GM21619 (cell line): Measurements from ENCODE around the gene CILP2.

Source experiments
- ATAC-seq: cut with Tn5 transposase; IDR thresholded peaks from one replicate; pipeline ENCODE4 v1.9.1; 2021; ENCODE audit not compliant: unreplicated experiment

The CILP2 gene

DNA sequence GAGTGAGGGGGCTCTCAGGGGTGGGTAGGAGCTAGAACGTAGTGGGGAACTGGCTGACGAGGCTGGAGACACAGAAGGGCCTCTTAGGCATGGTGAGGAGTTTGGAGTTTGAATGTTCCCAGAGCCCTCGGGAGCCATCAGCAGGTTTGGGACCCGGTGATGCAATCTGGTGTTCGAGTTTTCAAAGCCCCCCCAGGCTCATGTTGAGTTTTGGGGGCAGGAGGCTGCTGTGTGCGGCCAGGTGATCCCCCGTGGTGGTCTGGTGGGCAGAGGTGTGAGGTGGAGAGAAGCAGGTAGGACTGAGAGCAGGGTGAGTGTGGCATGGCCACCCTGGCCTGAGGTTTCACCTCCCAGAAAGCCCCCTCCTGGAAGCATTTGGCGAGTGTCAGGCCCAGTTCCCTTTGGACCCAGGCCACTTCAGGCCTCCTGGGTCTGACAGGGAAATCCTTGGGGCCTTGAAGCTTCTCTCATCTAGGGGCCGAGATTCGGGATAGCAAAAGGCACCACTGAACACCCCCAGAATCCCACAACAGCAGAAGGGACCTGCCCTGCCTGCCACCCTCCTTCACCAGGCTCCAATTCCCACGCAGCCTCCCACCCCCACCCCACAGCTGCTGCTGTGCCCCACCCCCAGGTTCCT lies 8.2 kb upstream of the CILP2 start:
- ATAC-seq, result no peak

DNA sequence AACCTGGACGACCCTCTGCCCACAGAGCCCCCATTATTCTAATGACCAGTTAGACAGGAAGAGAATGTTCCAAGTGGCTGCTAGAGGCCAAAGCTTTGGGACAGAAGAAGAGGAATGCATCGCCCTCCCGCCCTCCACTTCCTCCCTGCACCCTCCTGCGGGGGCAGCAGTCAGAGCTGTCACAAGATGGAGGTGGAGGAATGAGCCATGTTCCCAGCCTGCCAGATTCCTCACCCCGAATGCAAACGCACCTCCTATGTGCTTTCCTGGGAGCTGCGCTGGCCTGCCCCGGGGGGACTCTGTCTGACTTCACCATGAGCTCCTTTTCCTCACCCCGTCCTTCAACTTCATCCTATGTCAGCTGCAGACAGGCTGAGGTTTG lies 7.7 kb upstream of the CILP2 start:
- ATAC-seq, result no peak

DNA sequence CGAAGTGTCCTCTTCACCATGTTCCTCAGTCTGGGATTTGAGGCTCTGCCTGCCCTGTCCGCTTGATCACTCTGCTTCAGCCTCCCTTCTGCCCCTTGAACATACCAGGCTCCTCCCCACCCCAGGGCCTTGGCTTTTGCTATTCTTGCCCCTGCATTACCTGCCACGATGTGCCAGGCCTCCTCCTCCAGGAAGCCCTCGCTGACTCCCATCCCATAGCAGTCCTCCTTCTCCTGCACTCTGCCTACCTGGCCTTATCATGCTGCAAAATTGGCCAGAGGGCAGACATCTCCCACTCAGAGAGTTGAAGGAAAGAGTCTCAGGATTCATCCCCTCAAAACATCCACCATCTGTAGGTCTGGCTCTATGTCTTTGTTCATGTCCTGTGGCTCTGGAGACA lies 7.2 kb upstream of the CILP2 start:
- no peak for ATAC-seq

DNA sequence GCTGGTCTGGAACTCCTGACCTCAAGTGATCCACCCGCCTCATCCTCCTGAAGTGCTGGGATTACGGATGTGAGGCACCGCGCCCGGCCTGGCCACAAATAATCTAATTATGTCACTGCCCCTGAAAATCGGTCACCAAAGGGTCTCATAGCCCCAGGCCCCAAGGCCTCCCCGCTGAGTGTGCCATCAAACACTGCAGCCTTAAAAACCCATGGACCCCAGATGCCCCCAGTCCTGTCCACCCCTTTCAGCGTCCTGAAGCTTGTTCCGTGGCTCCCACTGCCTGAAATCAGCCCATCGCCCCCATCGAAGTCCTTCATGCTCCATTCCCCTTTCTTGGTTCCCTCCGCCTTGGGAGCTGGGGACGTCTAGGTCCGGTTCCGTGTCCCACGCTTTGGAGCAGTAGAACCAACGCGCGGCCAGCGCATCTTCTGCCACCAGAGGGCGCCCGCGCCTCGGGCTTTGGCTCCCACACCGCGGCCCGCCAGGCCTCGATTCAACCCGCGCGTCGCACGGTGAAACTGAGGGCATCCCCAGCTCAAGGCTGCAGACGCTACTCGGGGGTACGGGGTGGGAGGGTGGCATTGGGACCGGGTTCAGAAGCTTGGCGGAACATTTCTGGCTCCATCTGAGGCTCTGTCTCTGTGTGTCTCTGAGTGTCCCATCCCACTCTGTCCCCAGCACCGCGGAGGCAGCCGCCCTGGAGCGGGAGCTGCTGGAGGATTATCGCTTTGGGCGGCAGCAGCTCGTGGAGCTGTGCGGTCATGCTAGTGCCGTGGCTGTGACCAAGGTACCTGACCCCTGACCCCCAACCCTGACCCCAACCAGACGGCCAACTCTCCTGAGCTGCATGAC lies 5.9 kb upstream of the CILP2 start:
- ATAC-seq, result peak; percentile 52

DNA sequence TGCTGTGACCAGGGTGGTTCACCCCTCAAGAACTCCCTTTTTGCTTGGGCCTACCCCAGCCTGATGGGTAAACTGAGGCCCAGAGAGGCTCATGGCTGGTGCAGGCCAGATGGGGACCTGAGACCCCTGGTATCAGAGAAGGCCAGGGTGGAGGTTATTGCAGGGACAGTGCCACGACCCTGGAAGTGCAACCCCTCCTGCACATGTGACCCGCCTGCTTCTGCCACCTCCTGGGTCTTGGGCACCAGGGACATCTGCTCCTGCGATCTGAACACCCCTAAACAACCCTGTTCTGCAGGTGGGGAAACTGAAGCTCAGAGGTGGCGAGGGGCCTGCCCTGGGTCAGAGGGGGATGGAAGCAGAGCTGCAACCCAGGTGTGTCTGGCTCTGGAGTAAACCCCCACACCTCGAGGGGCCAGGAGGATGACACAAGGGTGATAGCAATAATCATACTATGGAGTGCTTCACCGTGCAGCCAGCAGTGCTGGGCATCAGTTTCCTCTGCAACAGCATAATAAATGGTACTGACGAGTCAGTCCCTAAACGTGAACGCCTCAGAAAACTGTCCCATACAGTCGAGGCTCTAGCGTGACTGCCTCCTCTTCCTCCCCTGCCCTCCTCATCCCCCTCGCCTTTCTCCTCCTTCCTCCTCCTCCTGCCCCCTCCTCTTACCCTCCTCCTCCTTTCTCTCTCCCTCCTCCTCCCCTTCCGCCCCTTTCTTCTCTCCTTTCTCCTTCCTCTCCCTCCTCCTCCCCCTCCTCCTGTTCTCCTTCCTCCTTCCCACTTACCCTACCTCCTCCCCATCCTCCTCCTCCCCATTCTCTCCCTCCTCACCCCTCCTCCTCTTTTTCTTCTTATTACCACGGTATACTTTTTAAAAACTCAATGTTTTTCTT lies 5.0 kb upstream of the CILP2 start:
- no peak for ATAC-seq

DNA sequence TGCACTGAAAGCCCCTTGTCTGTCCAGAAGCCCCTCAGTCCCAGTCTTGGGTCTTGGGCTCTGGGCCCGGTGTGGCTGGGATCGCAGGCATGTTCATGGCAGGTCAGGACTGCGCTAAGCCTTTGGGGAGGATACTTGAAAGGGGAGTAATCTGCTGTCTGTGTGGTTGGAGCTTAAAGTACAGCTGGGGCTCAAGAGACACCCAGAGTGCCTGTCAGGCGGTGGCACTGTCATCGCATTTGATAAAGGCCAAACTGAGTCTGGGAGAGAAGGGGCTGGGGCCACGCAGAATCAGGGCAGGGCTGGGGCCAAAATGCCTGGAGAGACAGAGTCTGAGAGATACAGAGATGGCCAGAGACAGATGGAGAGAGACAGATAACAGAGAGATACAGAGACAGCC lies 4.2 kb upstream of the CILP2 start:
- ATAC-seq, result no peak

DNA sequence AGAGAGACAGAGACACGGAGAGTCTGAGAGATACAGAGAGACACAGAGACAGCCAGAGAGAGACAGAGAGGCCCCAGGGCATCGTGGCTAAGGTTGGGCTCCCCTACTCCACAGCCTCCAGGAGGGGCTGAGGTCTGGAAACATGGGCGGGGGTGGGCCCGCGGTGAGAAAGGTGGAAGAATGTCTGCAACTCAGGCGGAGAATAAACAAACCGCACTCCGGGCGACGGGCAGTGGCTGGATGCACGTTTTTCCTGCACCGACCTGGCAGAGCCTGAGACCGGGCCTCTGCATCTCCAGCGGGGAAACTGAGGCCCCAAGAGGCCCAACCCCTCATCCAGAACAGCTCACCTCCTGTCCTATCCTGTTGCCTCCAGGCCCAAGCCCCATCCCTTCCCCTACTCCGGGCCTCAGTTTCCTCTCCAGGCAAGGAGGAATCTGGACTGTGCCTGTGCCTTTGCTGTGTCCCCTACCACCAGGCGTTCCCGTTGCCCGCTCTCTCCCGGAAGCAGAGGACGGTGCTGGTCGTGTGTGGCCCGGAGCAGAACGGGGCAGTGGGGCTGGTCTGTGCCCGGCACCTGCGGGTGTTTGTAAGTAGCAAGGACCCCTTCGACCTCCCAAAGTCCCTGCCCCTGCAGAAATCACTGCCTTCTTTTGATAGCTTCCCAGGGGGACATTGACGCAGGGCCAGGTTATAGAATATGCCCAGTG lies 3.4 kb upstream of the CILP2 start:
- ATAC-seq, result no peak

DNA sequence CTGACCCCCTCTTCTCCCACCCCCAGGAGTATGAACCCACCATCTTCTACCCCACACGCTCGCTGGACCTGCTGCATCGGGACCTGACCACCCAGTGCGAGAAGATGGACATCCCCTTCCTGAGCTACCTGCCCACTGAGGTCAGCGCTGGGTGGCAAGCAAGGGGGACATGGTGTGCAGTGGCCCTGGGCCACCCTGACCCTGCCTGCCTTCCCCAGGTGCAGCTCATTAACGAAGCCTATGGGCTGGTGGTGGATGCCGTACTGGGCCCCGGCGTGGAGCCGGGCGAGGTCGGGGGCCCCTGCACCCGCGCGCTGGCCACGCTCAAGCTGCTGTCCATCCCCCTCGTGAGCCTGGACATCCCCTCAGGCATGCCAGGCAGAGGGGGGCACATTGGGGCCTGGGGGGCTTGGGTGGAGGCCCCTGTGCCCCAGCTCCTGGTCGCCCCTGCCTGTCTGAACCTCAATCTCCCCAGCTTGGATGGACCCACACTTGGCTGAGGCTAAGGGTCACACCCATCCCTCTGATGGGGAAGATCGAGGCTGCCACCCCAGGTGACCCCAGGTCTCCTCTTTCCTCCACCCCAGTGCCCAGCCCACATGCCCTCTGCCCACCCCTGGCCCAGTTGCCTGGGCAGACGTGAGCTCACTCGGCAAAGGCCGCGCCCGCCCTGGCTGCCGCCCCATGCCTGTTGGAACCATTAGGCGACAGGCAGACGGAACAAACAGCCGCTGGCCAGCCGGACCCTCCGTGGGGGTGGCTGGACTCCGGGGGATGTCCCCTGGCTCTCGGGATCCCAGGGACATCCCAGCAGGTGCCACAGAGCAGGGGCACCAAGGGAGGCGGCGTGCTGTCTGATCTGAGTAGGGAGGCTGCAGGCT lies 2.5 kb upstream of the CILP2 start:
- ATAC-seq, result no peak

DNA sequence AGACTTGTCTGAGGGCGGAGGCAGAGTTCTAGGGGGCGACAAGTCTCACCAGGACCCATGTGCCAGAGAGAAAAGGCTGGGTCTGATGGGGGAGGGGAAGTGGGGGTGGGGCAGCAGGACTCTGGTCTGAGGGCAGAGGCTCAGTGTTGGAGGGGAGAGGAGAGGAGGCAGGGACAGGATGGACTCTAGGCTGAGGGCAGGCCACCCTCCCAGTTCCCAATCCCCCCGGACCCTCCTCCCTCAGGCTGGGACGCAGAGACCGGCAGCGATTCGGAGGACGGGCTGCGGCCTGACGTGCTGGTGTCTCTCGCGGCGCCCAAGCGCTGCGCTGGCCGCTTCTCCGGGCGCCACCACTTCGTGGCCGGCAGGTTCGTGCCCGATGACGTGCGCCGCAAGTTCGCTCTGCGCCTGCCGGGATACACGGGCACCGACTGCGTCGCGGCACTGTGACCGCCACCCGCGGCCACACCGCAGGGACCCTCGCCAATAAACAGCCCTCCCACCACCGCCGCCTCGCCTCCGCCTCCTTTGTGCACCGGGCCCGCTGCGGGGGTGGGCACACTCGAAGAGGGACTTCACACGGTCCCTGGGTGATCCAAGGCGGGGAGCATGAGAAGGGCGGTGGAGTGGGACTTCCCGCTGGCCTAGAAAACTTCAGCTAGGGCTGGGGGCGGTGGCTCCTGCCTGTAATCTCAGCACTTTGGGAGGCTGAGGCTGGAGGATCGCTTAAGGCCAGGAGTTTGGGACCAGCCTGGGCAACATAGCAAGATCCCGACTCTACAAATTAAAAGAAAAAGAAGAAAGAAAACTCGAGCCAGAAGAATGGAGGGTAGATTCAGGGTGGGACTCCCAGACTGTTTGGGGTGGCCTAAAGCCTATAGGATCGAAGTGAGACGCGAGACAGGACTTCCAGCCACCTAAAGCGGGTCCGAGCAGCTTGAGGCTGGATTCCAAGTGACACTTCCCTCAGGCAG lies 703 bp upstream of the CILP2 start:
- no peak for ATAC-seq

DNA sequence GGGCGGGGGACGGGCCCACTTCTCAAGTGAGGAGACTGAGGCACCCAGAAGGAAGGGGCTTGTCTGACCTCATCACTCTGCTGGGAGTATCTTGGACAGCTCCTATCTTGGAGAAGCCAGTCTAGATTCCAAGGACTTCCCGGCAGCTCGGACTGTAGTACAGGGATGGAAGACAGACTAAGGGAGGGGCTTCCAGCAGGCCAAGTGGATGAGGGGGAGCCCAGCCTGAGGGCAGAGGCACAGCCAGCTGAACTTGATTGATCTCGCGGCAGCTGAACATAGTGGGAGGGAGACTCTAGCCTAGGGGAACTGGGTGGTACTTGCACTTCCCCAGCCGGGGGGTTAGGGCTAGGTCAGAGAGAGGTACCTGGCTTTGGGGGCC lies 711 bp downstream of the CILP2 start:
- ATAC-seq, result no peak

DNA sequence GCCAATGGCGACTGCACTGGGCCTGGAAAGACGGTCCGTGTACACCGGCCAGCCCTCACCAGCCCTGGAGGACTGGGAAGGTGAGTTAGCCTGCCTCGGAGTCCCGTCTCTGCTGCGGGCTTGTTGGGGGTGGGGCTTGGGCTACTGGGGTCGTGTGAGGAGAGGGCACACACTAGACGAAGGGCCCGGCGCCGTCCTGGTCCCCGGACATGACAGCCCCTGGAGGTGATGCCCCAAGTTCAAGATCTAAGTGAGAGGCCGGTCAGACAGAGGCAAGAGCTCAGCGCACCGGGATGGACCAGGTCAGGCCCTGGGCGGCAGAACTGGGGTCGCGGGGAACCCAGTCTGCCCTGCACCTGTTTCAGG lies 1.6 kb downstream of the CILP2 start:
- ATAC-seq, result no peak

DNA sequence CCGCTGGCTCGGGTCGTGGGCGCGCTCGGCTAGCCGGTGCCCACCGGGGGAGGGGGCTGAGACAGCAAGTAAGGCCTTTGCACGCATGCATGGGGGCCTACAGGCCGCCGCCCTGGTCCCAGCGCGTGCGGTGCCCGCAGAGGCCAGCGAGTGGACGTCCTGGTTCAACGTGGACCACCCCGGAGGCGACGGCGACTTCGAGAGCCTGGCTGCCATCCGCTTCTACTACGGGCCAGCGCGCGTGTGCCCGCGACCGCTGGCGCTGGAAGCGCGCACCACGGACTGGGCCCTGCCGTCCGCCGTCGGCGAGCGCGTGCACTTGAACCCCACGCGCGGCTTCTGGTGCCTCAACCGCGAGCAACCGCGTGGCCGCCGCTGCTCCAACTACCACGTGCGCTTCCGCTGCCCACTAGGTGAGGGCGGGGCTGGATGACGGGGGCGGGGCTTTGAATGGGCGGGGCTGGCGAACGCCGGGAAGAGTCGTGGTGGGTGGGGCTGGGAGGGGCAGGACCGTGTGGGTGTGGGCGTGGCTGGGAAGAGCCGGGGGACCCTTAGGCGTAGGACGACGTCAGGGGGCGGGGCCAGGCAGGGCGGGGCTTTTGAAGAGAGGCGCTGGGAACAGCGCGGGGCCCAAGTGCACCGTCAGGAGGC lies 2.1 kb downstream of the CILP2 start:
- ATAC-seq, result no peak

DNA sequence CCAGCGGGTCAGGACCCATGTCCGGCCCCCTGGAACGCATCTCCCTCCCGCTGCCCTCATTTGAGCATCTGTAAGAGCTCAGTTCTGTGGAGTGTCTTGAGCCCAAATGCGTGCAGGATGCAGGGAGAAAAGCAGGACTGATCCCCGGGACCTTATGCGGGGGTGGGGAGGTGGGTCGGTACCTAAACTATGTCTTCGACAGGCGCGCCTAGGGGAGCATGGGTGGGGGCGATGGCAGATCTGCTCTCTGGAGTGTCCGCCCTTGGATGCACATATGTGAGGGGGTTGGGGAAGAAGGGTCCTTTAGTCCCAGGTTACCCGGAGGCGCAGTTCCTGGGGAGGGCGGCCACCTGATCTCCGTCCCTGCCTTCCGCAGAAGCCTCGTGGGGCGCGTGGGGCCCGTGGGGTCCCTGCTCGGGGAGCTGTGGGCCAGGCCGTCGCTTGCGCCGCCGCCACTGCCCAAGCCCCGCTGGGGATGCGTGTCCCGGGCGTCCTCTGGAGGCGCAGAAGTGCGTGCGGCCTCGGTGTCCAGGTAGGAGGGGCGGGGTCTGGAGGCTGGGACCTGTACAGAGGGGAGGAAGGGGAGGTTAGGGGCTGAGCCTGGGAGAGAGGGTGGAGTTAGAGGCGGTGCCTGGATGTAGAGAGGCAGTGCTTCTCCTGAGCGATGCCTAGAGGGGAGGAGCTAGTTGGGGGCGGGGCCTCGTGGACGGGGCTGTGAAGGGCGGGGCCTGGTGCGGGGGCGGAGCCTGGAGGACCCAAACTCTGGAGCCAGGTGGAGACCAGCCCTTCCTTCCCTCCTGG lies 2.9 kb downstream of the CILP2 start:
- peak; percentile 62 for ATAC-seq

DNA sequence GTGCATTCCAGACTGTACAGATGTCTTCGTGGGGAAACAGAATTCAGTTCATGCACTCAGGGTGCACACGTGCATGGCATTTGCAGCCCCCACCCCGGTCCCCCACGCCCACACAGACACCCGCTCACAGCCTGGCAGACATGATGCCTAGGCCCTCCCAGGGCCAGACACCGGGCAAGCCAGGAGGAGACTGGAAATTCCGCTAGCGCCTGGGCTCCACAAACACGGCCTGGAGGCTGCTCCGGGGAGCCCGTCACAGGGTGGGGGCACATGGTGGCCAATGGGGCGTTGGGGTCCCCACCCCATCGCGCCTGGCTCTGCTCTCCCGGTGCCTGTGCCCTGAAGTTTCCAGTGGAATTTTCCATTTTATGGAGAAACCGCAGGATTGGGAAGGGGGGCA lies 3.6 kb downstream of the CILP2 start:
- ATAC-seq, result no peak

DNA sequence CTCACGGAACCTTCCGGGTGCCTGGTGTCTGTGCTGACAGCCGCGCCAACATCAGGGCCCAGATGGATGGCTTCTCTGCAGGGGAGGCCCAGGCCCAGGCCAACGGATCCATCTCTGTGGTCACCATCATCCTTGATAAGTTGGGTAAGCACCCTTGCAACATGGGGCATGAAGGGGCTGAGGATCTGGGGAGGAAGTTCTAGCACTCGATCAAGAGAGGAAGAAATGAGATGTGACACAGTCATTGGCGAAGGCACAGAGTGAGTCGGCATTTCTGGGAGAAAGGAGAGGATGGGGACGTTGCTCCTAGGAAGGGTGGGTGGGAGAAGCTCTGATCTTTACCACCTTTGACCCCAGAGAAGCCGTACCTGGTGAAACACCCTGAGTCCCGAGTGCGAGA lies 4.4 kb downstream of the CILP2 start:
- ATAC-seq, result no peak

DNA sequence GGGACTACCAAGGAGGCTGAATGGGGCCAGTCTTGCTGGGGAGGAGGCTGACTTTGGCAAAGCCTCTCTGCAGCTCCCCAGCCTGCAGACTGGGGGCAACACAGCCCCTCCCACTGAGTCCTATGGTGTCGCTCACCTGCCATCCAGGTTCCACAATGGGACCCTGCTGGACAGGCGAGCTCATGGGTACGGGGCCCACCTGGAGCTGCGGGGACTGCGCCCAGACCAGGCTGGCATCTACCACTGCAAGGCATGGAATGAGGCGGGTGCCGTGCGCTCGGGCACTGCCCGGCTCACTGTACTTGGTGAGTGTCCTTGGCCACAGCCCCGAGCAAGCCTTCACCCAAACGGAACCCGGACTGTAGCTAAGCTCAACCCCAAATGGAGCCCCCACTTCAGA lies 5.0 kb downstream of the CILP2 start:
- no peak for ATAC-seq

DNA sequence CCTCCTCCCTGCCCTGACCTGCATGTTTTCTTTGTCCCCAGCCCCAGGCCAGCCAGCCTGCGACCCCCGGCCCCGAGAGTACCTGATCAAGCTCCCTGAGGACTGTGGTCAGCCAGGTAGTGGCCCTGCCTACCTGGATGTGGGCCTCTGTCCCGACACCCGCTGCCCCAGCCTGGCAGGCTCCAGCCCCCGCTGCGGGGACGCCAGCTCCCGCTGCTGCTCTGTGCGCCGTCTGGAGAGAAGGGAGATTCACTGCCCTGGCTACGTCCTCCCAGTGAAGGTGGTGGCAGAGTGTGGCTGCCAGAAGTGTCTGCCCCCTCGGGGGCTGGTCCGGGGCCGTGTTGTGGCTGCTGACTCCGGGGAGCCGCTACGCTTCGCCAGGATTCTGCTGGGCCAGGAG lies 5.6 kb downstream of the CILP2 start:
- ATAC-seq, result no peak
